Activated CD8-positive, alpha-beta memory T cell treated with anti-CD3 and anti-CD28 coated beads for 48 hours (primary cell): ENCODE measurements around the gene PIM2.
"Not testable (repeated sequence)": the region's sequence is repeated elsewhere in the genome, so short reads cannot be mapped to it uniquely, and the experiment has no call there.

ENCODE experiments used
- DNase-seq, 3 experiments: peaks; one replicate each; pipeline ENCODE4 v3.0.0-alpha.2; 2020; ENCODE audit warnings: low read depth in 2 of 3, low spot score in 2 of 3

Gene PIM2

DNA sequence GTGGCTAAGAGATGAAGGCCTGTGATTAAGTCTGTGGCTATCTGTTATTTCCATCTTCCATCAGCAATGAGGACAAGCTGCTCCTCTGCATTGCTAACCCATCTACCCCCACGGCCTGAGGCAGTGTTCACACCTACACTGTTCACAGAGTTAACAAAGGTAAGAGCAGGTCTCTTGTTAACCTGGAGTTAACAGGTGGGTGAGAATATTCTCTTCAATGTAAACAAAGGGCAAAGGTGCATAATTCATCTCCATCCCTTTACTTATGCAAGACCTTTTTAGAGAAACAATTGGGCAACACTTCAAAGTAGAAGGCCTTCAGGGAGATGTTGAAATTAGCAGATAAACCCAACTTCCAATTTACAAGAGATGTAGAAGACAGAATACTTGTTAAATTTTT, 10.2 kb downstream of the PIM2 start:
- no peak for DNase-seq

DNA sequence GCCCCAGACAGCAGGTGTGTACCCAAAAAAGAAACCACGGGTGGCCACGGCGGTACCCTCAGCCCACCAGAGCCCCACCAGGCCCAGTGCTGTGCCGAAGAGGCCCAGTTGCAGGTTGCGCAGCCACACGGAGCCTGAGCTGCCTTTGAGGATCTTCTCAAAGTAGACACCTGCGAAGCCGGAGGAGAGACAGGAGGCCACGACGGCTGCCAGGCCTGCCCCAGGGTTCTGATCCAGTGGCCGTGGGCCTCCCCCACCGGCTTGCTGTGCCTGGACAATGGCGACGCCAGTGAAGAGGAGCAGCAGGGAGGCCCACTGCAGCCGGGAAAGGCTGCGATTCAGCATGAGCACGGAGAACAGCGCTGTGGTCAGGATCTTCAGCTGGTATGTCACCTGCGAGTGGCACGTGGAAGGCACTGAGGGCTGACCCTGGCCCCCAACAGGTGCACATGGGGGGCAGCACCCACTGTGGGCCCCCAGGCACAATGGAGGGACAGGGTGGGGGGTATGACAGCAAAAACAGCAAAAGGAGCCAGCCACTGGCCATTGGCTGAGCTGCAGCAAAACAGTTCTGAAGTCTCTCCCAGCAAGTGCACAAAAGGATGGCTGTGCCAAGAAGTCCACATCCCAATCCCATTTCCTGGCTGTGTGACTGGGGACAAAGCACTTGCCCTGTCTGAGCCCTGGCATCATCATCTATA, 13.6 kb downstream of the PIM2 start:
- DNase-seq: no peak

DNA sequence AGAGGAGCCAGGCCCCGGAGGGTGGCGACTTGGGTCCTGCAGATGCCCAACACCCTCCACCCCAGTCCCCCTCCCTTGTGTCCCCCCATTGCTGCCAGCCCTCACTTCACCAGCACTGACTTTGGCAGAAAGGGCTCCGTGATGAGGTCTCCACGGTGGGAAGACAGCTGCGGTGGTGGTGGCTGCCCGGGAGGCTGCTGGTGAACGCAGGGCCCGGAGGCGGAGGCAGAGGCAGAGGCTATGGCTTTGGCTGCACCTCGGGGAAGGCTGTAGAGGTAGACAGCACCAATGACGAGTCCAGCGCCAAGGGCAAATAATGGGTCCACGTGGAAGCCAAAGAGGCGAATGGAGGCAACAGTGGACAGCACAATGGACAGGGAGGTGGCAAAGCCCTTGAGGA, 14.2 kb downstream of the PIM2 start:
- DNase-seq: no peak

DNA sequence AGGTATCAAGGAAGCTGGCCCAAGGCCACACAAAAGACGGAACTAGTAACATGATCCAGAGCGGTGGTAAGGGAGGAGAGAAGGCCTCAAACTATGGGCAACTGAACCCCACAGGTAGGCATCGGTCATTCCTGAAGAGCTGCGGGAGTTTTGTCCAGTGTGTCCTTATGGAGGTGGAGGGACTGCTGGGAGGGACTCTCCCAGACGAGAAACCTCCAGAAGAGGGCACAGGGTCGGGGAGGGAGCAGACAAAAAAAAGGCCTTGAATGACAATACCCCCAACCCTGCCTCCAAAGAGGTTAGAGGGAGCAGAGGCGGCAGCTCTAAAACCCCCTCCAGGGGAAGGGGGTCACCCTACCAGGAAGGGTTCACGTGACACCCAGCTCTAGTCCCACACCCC, 14.6 kb downstream of the PIM2 start:
- DNase-seq: no peak

DNA sequence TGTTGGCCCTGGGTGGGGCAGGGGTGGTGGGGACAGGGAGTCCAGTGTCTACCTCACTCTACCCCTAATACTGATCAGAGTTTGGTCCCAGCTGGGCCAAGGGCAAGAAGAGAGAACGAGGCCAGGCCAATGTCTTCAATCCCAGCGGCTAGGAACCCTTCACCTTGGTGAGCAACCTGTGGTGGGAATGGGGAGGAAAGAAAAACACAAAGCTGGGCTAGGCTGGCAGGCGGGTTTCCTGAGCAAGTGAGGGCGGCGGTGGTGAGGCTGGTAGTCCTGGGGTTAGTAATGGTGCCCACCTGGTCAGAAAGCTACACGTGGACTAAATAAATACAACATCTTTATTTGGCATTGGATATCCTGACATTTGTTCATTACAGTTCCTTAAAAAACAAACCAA, 15.5 kb downstream of the PIM2 start:
- DNase-seq: no peak

- DNase-seq: no peak
Observed at GRCh38 chrX:48902776-48903175, 16.0 kb downstream of the PIM2 start.

DNA sequence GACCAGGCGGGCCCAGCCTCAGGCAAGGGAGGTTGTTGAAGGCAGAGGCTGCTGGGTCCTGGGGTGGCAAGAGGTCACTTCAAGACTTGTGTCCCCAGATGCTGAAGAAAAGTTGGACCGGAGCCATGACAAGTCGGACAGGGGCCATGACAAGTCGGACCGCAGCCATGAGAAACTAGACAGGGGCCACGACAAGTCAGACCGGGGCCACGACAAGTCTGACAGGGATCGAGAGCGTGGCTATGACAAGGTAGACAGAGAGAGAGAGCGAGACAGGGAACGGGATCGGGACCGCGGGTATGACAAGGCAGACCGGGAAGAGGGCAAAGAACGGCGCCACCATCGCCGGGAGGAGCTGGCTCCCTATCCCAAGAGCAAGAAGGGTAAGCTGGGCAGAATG, 16.7 kb downstream of the PIM2 start:
- no peak for DNase-seq

GRCh38 chrX:48901069-48901468, 17.8 kb downstream of the PIM2 start:
- no peak for DNase-seq

GRCh38 chrX:48899078-48899410, 19.8 kb downstream of the PIM2 start:
- DNase-seq: no peak

- DNase-seq: peak in 2 of 3 experiments; percentile 57 to 67
Observed at GRCh38 chrX:48897625-48898306, 21.1 kb downstream of the PIM2 start, which contains the start of the genes PQBP1 and TIMM17B. PQBP1 (plus strand) TSS chrX:48897930; CDS start chrX:48898510, 580 bp downstream. TIMM17B (minus strand) TSS chrX:48897768; CDS start chrX:48897749, 19 bp downstream.

DNA sequence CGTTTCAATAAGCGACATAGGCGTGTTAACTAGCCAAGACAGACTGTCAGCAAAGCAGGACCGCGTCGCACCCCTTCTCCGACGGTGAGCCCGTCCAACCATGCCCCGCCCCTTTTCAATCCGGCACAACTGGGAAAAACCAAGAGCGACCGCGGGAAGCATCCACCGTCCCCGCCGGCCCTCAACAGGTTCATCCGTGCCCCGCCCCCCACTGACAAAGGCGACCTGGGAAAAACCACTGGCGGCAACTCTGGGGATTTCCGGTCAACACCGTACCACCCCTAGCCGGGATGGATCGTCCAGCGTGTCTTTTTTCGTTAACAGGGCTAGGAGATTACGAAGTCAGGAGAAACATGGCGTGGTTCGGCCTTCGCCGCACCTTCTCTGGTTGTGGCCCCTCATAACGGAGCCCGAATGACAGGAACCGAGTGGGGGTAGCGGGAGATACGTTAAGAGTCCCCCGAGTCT, 21.6 kb downstream of the PIM2 start:
- DNase-seq: no peak

- DNase-seq: no peak
Observed at GRCh38 chrX:48896611-48897011, 22.2 kb downstream of the PIM2 start.

DNA sequence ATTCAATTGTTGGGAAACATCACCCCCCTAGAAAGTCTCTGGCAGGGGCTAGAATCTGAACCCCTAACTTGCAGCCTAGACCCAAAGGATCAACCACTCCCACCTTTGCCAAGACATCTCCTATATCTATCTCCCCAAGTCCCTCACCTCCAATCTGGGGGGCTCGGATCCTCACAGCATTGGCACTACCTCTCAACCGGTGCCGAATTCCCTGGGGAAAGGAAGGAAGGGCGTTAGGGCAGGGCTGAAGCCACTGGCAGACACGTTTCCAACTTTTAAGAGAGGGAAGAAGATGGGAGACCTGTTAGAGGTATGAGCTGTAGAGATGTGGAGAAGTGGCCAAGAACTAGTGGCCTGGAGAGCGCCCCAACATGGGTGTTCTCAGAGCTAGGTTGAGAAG, 23.9 kb downstream of the PIM2 start:
- no peak for DNase-seq

- no peak for DNase-seq
Observed at GRCh38 chrX:48893556-48894348, 25.1 kb downstream of the PIM2 start.

- no peak for DNase-seq
Observed at GRCh38 chrX:48892896-48893295, 25.9 kb downstream of the PIM2 start.

DNA sequence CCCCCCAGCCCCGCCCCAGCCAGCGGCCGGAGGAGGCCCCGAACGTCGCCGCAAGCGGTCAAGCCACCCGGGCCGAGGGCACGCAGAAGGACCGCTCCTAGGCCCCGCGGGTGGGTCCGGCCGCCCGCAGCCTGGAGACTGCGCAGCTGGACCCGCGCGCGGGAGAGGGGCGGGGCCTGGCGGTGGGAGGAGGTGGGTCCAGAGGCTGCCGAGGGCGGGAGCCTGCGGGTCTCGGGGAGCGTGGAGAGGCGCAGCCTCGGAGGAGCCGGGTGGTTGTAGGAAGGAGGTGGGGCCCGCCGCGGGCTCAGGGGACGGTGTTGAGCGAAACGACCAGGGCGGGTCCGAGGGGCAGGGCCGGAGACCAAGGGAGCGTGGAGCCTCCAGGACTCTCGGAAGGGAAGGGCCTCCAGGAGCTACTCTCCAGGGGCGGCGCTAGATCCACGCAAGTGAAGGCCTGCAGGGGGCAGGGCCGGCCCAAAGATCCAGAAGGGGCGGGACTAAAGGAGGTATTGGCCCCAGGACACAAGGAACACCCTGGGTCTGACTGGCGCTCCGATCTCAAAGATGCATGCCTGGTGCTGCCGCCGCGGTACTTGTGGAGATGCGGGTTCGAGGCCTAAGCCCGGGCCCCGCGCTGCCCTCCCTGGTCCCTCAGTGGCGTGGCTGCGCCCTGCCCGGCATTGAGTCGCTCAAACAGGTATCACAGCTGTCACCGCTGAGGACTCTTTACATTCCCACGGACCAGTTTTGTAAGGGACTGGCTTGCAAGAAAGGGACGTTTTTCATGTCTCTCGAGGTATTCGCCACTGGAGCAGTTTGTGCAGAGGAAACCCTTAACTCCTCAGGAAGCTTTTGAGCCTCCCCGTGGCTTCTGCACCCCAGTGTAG, 27.2 kb downstream of the PIM2 start:
- peak in 2 of 3 experiments; percentile 32 to 40 for DNase-seq

DNA sequence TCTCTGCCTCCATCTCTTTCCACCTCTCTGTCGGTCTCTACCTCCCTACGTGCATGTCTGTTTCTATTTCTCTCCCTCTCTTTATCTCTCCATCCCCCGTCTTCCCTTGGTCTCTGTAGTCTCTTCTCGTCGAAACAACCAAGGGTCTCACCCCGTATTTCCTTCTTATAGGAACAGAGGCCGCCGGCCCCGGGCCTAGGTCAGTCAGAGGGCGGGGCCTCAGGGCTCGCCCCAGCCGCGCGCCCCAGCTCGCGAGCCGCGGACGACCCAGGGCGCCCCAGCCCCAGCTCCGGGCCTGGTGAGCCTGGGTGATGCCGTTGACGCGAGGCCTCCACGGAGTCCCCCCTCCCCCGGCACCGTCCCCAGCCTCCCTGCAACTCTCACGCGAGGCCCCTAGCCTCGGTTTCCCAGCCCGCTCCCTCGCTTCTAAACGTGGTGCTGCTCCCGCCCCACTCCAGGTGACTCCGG, 27.9 kb downstream of the PIM2 start:
- no peak for DNase-seq

DNA sequence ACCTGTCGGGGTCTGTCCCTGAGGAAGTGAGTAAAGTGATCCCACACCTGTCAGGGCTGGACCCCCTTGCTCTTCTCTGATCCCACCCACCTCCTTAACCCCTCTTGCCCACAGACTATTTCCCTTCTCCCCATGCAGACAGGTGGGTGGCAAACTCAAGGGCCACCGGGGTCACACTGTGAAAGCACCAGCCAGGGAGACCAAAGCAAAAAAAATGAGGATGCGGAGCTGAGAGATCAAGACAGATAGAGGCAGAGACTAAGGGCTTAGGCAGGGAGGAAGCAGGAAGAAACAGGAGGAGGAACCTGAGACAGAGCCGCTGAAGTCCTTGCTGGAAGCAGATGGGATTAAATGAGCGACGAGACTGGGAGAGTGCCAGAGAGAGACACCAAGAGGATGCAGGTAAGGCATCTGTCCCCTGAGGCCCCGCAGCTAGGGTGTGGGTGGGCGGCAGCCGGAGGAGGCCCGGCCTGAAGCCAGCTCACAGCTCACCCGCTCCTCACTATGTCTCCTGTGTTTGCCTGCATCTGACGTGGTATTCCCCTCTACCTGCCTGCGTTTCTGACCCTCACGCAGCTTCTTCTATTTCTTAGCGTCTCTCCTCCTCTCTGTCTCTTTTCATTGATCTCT, 28.4 kb downstream of the PIM2 start:
- DNase-seq: no peak

DNA sequence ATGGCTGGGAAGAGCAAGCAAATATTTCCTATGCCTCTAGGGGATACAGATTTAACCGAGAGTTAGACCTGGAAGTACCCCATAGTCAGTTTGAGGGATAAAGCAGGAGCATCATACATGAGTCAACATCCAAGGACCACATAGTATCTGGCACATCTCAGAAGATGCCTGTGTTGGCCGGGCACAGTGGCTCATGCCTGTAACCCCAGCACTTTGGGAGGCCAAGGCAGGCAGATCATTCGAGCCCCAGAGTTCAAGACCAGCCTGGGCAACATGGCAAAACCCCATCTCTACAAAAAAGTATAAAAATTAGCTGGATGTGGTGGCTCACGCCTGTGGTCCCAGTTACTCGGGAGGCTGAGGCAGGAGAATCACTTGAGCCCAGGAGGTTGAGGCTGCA, 32.2 kb downstream of the PIM2 start:
- not testable (repeated sequence) for DNase-seq

GRCh38 chrX:48883729-48884128, 35.1 kb downstream of the PIM2 start:
- DNase-seq: no peak
